Vagina (tissue), 2 donors: ENCODE measurements around the gene TMEM11.
"Not testable (repeated sequence)": the region's sequence is repeated elsewhere in the genome, so short reads cannot be mapped to it uniquely, and the experiment has no call there.

ENCODE experiments used
- CTCF ChIP-seq, 3 experiments: fragments of 450-650 bp in 2 of 3; fragments of 200-600 bp in 1 of 3; sonication (generic) in 1 of 3; IDR thresholded peaks; one replicate each; pipeline ENCODE4 v1.5.1; 2017 to 2019; ENCODE audit warnings: antibody characterized with exemption in 3 of 3, mild to moderate bottlenecking in 2 of 3, moderate library complexity in 2 of 3
- POLR2A ChIP-seq, 2 donors: fragments of 450-650 bp; IDR thresholded peaks; one replicate each; pipeline ENCODE4 v1.6.1; 2017; ENCODE audit warnings: antibody characterized with exemption in 2 of 2, mild to moderate bottlenecking in 2 of 2, moderate library complexity in 2 of 2
- POLR2AphosphoS5 ChIP-seq, 2 donors: sonication (generic); formaldehyde crosslinking; IDR thresholded peaks; one replicate each; pipeline ENCODE4 v1.9.0; 2017; ENCODE audit warnings: antibody characterized with exemption in 2 of 2, mild to moderate bottlenecking in 2 of 2, low read depth in 1 of 2; ENCODE audit not compliant: insufficient read depth in 1 of 2

- TF ChIP-seq POLR2A (IDR thresholded peaks at IDR 0.05); CTCF (IDR thresholded peaks at IDR 0.05); POLR2AphosphoS5 (IDR thresholded peaks at IDR 0.05; ENCODE audit: insufficient read depth in 1 of 2, low read depth in 1 of 2): not testable (repeated sequence)
Observed at GRCh38 chr17:21227277-21227676, 13.3 kb upstream of the TMEM11 start.
